GM12878 (cell line): ENCODE data around the gene RGS4. TPM values are rescaled to one million over a fixed set of nuclear protein-coding genes. Genes with fewer than 3 reads are reported as not detected.

Experiments
- ATAC-seq: fragments of 200-7000 bp; cut with Tn5 transposase; 3 replicates; pipeline ENCODE4 v1.9.1; 2020; ENCODE audit warnings: mild to moderate bottlenecking, moderate library complexity
- BruUV-seq: library from RNA; stranded (reverse); fragments of 400-500 nt; replicated peaks from 2 replicates; lab custom pipeline; 2021; lab: Mats Ljungman, UMichigan
- CTCF ChIA-PET: fragments of 300-600 bp; sonication (Branson Sonifier 250); formaldehyde crosslinking; extraction: SDS; loops from one replicate; lab custom pipeline; 2021; ENCODE audit warnings: inconsistent platforms; lab: Yijun Ruan, JAX
- POLR2A ChIA-PET: fragments of 350-600 bp; formaldehyde crosslinking; extraction: SDS; loops from one replicate; lab custom pipeline; 2021; ENCODE audit warnings: inconsistent platforms; lab: Charles Lee
- RAD21 ChIA-PET: fragments of 300-600 bp; sonication (Branson Sonifier 250); formaldehyde crosslinking; loops from one replicate; lab custom pipeline; 2023; ENCODE audit warnings: antibody characterized with exemption; ENCODE audit not compliant: unreplicated experiment; lab: Charles Lee
- SMC1A ChIA-PET: fragments of 300-600 bp; sonication (Branson Sonifier 250); formaldehyde crosslinking; loops from one replicate; lab custom pipeline; 2023; ENCODE audit not compliant: unreplicated experiment, uncharacterized antibody; lab: Charles Lee
- DNase-seq: peaks from one replicate; pipeline ENCODE4 v3.0.0-alpha.2; 2011; ENCODE audit warnings: low read depth, low spot score
- FAIRE-seq: peaks from 3 replicates; lab custom pipeline; 2011; peaks lifted over from hg19 to GRCh38; lab: Jason Lieb, UNC
- H2AFZ ChIP-seq: 2 replicates; pipeline ENCODE4 v1.6.0; 2011; ENCODE audit warnings: low read depth, low read length, control low read depth; ENCODE audit not compliant: control insufficient read depth
- H3K27ac ChIP-seq: 2 replicates; pipeline ENCODE4 v1.5.1; 2011; ENCODE audit warnings: control low read depth; ENCODE audit not compliant: control insufficient read depth, insufficient read depth
- H3K27me3 ChIP-seq, 2 experiments: replicated peaks in 1 of 2; 2 replicates each; pipeline versions ENCODE4 v1.6.0 to v1.6.1; 2011; ENCODE audit warnings: low read length in 1 of 2; ENCODE audit not compliant: control insufficient read depth in 2 of 2, insufficient read depth in 2 of 2
- H3K36me3 ChIP-seq, 2 experiments: 2 replicates each; pipeline ENCODE4 v1.5.1; 2011; ENCODE audit warnings: low read length in 1 of 2; ENCODE audit not compliant: control insufficient read depth in 2 of 2, insufficient read depth in 2 of 2
- H3K4me1 ChIP-seq: 2 replicates; pipeline ENCODE4 v1.6.1; 2011; ENCODE audit warnings: mild to moderate bottlenecking, low read length, moderate library complexity, mixed read lengths; ENCODE audit not compliant: control insufficient read depth, insufficient read depth
- H3K4me2 ChIP-seq: 2 replicates; pipeline ENCODE4 v1.6.0; 2011; ENCODE audit warnings: control low read depth; ENCODE audit not compliant: control insufficient read depth, insufficient read depth
- H3K4me3 ChIP-seq: fragments of 200-600 bp; sonication (generic); 2 replicates; pipeline ENCODE4 v1.5.1; 2016
- H3K79me2 ChIP-seq: 2 replicates; pipeline ENCODE4 v1.6.0; 2011; ENCODE audit warnings: low read length; ENCODE audit not compliant: control insufficient read depth, insufficient read depth
- H3K9ac ChIP-seq: 2 replicates; pipeline ENCODE4 v1.8.0; 2011; ENCODE audit warnings: low read length, control low read depth, mixed read lengths; ENCODE audit not compliant: control insufficient read depth, insufficient read depth
- H3K9me3 ChIP-seq: replicated peaks from 3 replicates; pipeline ENCODE4 v1.5.1; 2011; ENCODE audit warnings: mild to moderate bottlenecking, low read length; ENCODE audit not compliant: control insufficient read depth, insufficient read depth
- H4K20me1 ChIP-seq: 2 replicates; pipeline ENCODE4 v1.6.0; 2011; ENCODE audit not compliant: control insufficient read depth, insufficient read depth
- ATF2 ChIP-seq: IDR thresholded peaks from 2 replicates; pipeline ENCODE4 v1.6.1; 2012; ENCODE audit warnings: low read length, inconsistent platforms
- BCL3 ChIP-seq: IDR thresholded peaks from 2 replicates; pipeline ENCODE4 v1.6.1; 2011; ENCODE audit warnings: borderline replicate concordance, low read depth, mild to moderate bottlenecking, moderate library complexity, low read length; ENCODE audit not compliant: insufficient read depth, poor library complexity, severe bottlenecking
- CBFB ChIP-seq: IDR thresholded peaks from 2 replicates; pipeline ENCODE4 v1.6.1; 2016; ENCODE audit warnings: antibody characterized with exemption, low read depth
- DPF2 ChIP-seq: fragments of 450-650 bp; IDR thresholded peaks from 2 replicates; pipeline ENCODE4 v1.6.1; 2017; ENCODE audit warnings: mild to moderate bottlenecking
- EP300 ChIP-seq, 2 experiments: fragments of 150-350 bp in 1 of 2; IDR thresholded peaks; 2 replicates each; pipeline ENCODE4 v1.6.1; 2011 to 2012; ENCODE audit warnings: low read depth in 2 of 2, low read length in 2 of 2, borderline replicate concordance in 1 of 2, improper control_type of control experiment in 1 of 2, inconsistent platforms in 1 of 2; ENCODE audit not compliant: control insufficient read depth in 1 of 2
- GABPA ChIP-seq: IDR thresholded peaks from 2 replicates; pipeline ENCODE4 v1.6.1; 2014; ENCODE audit warnings: antibody characterized with exemption, low read depth, mild to moderate bottlenecking, inconsistent platforms
- GATAD2B ChIP-seq: fragments of 450-650 bp; conservative IDR thresholded peaks from 2 replicates; pipeline ENCODE4 v1.6.1; 2017; ENCODE audit warnings: low read depth, mild to moderate bottlenecking, moderate library complexity
- MEF2B ChIP-seq: fragments of 450-650 bp; IDR thresholded peaks from 2 replicates; pipeline ENCODE4 v1.6.1; 2018; ENCODE audit warnings: mild to moderate bottlenecking, moderate library complexity; ENCODE audit not compliant: partially characterized antibody, poor library complexity, severe bottlenecking
- MTA3 ChIP-seq: IDR thresholded peaks from 2 replicates; pipeline ENCODE4 v1.6.1; 2012; ENCODE audit warnings: low read length, inconsistent platforms, borderline replicate concordance
- MXI1 ChIP-seq: fragments of 150-350 bp; IDR thresholded peaks from 2 replicates; pipeline ENCODE4 v1.6.1; 2011; ENCODE audit warnings: low read depth, mild to moderate bottlenecking, inconsistent platforms, low read length, improper control_type of control experiment
- PBX3 ChIP-seq: IDR thresholded peaks from 2 replicates; pipeline ENCODE4 v1.6.1; 2011; ENCODE audit warnings: mild to moderate bottlenecking, low read depth, low read length, moderate library complexity; ENCODE audit not compliant: insufficient replicate concordance
- RAD51 ChIP-seq: fragments of 450-650 bp; IDR thresholded peaks from 2 replicates; pipeline ENCODE4 v1.6.1; 2016; ENCODE audit warnings: moderate library complexity, mild to moderate bottlenecking, inconsistent platforms
- SMAD5 ChIP-seq: IDR thresholded peaks from 2 replicates; pipeline ENCODE4 v1.6.1; 2016; ENCODE audit warnings: antibody characterized with exemption, low read depth
- SUZ12 ChIP-seq: fragments of 200-600 bp; sonication (generic); IDR thresholded peaks from one replicate; pipeline ENCODE4 v1.6.1; 2018; ENCODE audit warnings: antibody characterized with exemption, mild to moderate bottlenecking; ENCODE audit not compliant: unreplicated experiment
- TBL1XR1 ChIP-seq: IDR thresholded peaks from 2 replicates; pipeline ENCODE4 v1.6.1; 2012; ENCODE audit warnings: low read depth, low read length, improper control_type of control experiment
- YBX1 ChIP-seq: fragments of 450-650 bp; IDR thresholded peaks from 2 replicates; pipeline ENCODE4 v1.6.1; 2016; ENCODE audit warnings: antibody characterized with exemption
- ZNF217 ChIP-seq: fragments of 450-650 bp; IDR thresholded peaks from 2 replicates; pipeline ENCODE4 v1.6.1; 2017; ENCODE audit warnings: antibody characterized with exemption, mild to moderate bottlenecking
- ZNF687 ChIP-seq: fragments of 450-650 bp; IDR thresholded peaks from 2 replicates; pipeline ENCODE4 v1.6.1; 2017; ENCODE audit warnings: mild to moderate bottlenecking, moderate library complexity
- WGBS: methylation state at CpG from one replicate; pipeline ENCODE4 v1.1.6; 2016; ENCODE audit warnings: low lambda C conversion rate; ENCODE audit not compliant: insufficient replicate concordance, insufficient coverage; ENCODE audit errors: missing lambda C conversion rate; 5-methylcytosine and 5-hydroxymethylcytosine counted together
- in situ Hi-C: fragments of 300-500 bp; cut with MboI; formaldehyde crosslinking; loops from 9 replicates; pipeline ENCODE4 v1.14.3; 2018; ENCODE audit warnings: mixed read lengths
- intact Hi-C: fragments of 100-400 bp; cut with micrococcal nuclease; formaldehyde crosslinking; loops from one replicate; pipeline ENCODE4 v1.14.2; 2022; ENCODE audit not compliant: unreplicated experiment
- polyA plus RNA-seq, 11 experiments: library from polyadenylated mRNA; depleted of rRNA in 4 of 11; unstranded in 6 of 11; stranded (reverse) in 5 of 11; fragments of >200 nt; fragmentation: Nextera tagmentation in 4 of 11; fragmentation: Illumina TruSeq in 1 of 11; extraction: Ambion mirVana in 4 of 11; extraction: Trizol in 1 of 11; gene quantifications; 1 replicate in 1 of 11; 2 replicates in 10 of 11; pipeline versions ENCODE4 v1.2.1 to v1.2.3, GENCODE V29; 2011 to 2016; ENCODE audit warnings: inconsistent platforms in 2 of 11, missing spikeins in 2 of 11, low read depth in 1 of 11
- total RNA-seq, 4 experiments: library from RNA; depleted of rRNA in 3 of 4; stranded (reverse); fragments of >200 nt in 3 of 4; fragmentation: Illumina TruSeq in 1 of 4; extraction: Trizol in 1 of 4; gene quantifications; 2 replicates each; pipeline versions ENCODE4 v1.2.1 to v1.2.3, GENCODE V29; 2013 to 2021

The RGS4 gene
- total and polyA plus RNA-seq, 10 of the 15 experiments (the other 5 are each of a cell fraction or from before 2014, with no cell fraction given) = 0.05 to 0.14 TPM; not detected in 8

GRCh38 chr1:163102590-163102989, 33.4 kb downstream of the RGS4 start:
- RAD21 ChIA-PET = no interaction called here

More at GRCh38 chr1:163102590-163102989, 33.4 kb downstream of the RGS4 start:
- Histone ChIP-seq H3K79me2 (no peaks in the 10 kb centered on the region), H3K4me1 (no peaks in the 10 kb centered on the region), H2AFZ (no peak overlapping the region), H3K27ac (no peak overlapping the region), H3K4me3 (no peak overlapping the region), H3K27me3 (no peaks in the 10 kb centered on the region), H3K9ac (no peak overlapping the region), H3K36me3 (no peaks in the 10 kb centered on the region), H3K9me3 (no peaks in the 10 kb centered on the region), H3K4me2 (no peak overlapping the region), H4K20me1 (no peaks in the 10 kb centered on the region)
- BruUV-seq = no TSS peak
- SMC1A ChIA-PET = no interaction called here
- CTCF ChIA-PET = interaction anchor here (1.5 kb wide), 1 partner anchor 213 kb away, joined by 5 read pairs; no protein-coding TSS in a partner anchor
- 0% methylated on average over 1 of the region's 1 CpG for WGBS
- FAIRE-seq (no peak), DNase-seq (no peak), ATAC-seq (no peak)
- intact Hi-C loops = no loop called here
- in situ Hi-C loops = no loop called here
- TF ChIP-seq MEF2B (no peak), YBX1 (no peak), PBX3 (no peak), SUZ12 (no peak), ATF2 (no peak), EP300 (IDR thresholded peaks at IDR 0.05; ENCODE audit: borderline replicate concordance in 1 of 2, control insufficient read depth in 1 of 2, low read depth in 2 of 2, low read length in 2 of 2) (no peak), DPF2 (no peak), SMAD5 (no peak), GABPA (no peak), RAD51 (no peak), BCL3 (no peak), TBL1XR1 (no peak), MXI1 (no peak), ZNF687 (no peak), GATAD2B (no peak), ZNF217 (no peak), MTA3 (no peak), CBFB (no peak)
- POLR2A ChIA-PET = no interaction called here
